Panc1 (cell line): ENCODE data around the gene LACTBL1.
"Not testable (repeated sequence)": the region's sequence is repeated elsewhere in the genome, so short reads cannot be mapped to it uniquely, and the experiment has no call there.

ENCODE experiments used
- CTCF ChIP-seq: fragments of 450-650 bp; IDR thresholded peaks from 2 replicates; pipeline ENCODE4 v1.5.1; 2017; ENCODE audit warnings: mild to moderate bottlenecking
- POLR2AphosphoS5 ChIP-seq: IDR thresholded peaks from 2 replicates; pipeline ENCODE4 v1.6.1; 2012; ENCODE audit warnings: mild to moderate bottlenecking, low read depth, low read length, moderate library complexity

GRCh38 chr1:23004769-23005168 is 32.1 kb upstream of the LACTBL1 start:
- not testable (repeated sequence) for TF ChIP-seq CTCF, POLR2AphosphoS5
